Measurements from ENCODE around the gene FOXQ1.

DNA sequence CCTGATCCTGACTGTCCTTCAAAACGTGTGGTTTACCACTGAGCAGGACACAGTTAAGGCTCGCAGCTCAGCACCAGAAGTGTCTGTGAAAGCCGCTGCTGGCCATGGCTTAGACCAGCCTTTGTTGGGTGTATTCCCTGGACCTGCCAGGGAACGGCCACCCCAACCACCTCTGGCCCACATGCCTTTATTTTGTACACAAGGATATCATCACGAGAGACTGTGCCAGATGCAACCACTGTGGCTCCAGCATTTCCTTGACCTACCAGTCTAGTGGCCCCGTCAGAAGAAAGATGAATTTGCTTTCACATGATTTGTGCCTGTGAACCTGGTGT is 49.2 kb upstream of the FOXQ1 start:
- TF ChIP-seq, protein P1, sequence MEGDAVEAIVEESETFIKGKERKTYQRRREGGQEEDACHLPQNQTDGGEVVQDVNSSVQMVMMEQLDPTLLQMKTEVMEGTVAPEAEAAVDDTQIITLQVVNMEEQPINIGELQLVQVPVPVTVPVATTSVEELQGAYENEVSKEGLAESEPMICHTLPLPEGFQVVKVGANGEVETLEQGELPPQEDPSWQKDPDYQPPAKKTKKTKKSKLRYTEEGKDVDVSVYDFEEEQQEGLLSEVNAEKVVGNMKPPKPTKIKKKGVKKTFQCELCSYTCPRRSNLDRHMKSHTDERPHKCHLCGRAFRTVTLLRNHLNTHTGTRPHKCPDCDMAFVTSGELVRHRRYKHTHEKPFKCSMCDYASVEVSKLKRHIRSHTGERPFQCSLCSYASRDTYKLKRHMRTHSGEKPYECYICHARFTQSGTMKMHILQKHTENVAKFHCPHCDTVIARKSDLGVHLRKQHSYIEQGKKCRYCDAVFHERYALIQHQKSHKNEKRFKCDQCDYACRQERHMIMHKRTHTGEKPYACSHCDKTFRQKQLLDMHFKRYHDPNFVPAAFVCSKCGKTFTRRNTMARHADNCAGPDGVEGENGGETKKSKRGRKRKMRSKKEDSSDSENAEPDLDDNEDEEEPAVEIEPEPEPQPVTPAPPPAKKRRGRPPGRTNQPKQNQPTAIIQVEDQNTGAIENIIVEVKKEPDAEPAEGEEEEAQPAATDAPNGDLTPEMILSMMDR (tag by site-specific recombination; IDR thresholded peaks at IDR 0.05): no peak
- no peak for TF ChIP-seq KLF1 (tag by site-specific recombination; IDR thresholded peaks at IDR 0.05)
- TF ChIP-seq REST (tag by site-specific recombination; IDR thresholded peaks at IDR 0.05): no peak
- no peak for TF ChIP-seq BCL11B (tag by site-specific recombination; IDR thresholded peaks at IDR 0.05; ENCODE audit: low read depth)
- TF ChIP-seq ZNF558 (tag by site-specific recombination; IDR thresholded peaks at IDR 0.05): no peak
- no peak for TF ChIP-seq ZNF701 (tag by site-specific recombination; IDR thresholded peaks at IDR 0.05)
- no peak for TF ChIP-seq ZNF513 (tag by site-specific recombination; IDR thresholded peaks at IDR 0.05)
- no peak for TF ChIP-seq ZNF768 (tag by site-specific recombination; IDR thresholded peaks at IDR 0.05)
- no peak for TF ChIP-seq ZNF114 (tag by site-specific recombination; IDR thresholded peaks at IDR 0.05)
- no peak for TF ChIP-seq SP3 (tag by site-specific recombination; IDR thresholded peaks at IDR 0.05)
- TF ChIP-seq ZNF146 (tag by site-specific recombination; IDR thresholded peaks at IDR 0.05): no peak
- no peak for TF ChIP-seq TRIM28 (IDR thresholded peaks at IDR 0.05; ENCODE audit: borderline replicate concordance, low read length)
- no peak for TF ChIP-seq ZNF221 (tag by site-specific recombination; IDR thresholded peaks at IDR 0.05; ENCODE audit: borderline replicate concordance)
